ENCODE data around the gene GPR156.

- TF ChIP-seq POLR2AphosphoS5 (IDR thresholded peaks at IDR 0.05) (no peak), CTCF (IDR thresholded peaks at IDR 0.05) (no peak)
Measured at GRCh38 chr3:120306519-120307455, 21.8 kb upstream of the GPR156 start.

Measured in upper lobe of left lung (tissue), 4 donors.